Fibroblast of skin of abdomen (primary cell): ENCODE measurements around the gene ZNF683.
A peak's percentile ranks its signal among the peaks of the same experiment; 100 is the strongest.

Experiments used
- DNase-seq: peaks from one replicate; pipeline ENCODE4 v3.0.0-alpha.2; 2013

The ZNF683 gene

GRCh38 chr1:26357121-26357602 is 15.4 kb downstream of the ZNF683 start:
- DNase-seq: no peak

GRCh38 chr1:26356106-26356505 is 16.4 kb downstream of the ZNF683 start:
- DNase-seq: no peak

GRCh38 chr1:26354972-26355371 is 17.6 kb downstream of the ZNF683 start:
- no peak for DNase-seq

GRCh38 chr1:26353976-26354820 is 18.4 kb downstream of the ZNF683 start, which contains the start of gene CRYBG2:
Gene CRYBG2, minus strand, starts transcription at chr1:26354130. Its CDS starts 7,473 bp downstream, at chr1:26346657.
- DNase-seq: no peak

- DNase-seq: no peak
These were observed 19.2 kb downstream of the ZNF683 start for GRCh38 chr1:26353210-26353859.

GRCh38 chr1:26352338-26352679 is 20.2 kb downstream of the ZNF683 start:
- DNase-seq: no peak

- DNase-seq: peak; percentile 37
These were observed 20.8 kb downstream of the ZNF683 start for GRCh38 chr1:26351590-26352337.

- DNase-seq: no peak
These were observed 21.6 kb downstream of the ZNF683 start for GRCh38 chr1:26350701-26351589.

GRCh38 chr1:26350343-26350700 is 22.2 kb downstream of the ZNF683 start:
- DNase-seq: no peak

- no peak for DNase-seq
These were observed 22.7 kb downstream of the ZNF683 start for GRCh38 chr1:26349877-26350244.

- DNase-seq: peak; percentile 40
These were observed 23.2 kb downstream of the ZNF683 start for GRCh38 chr1:26349188-26349876.

- DNase-seq: no peak
These were observed 26.1 kb downstream of the ZNF683 start for GRCh38 chr1:26346274-26347033.

- no peak for DNase-seq
These were observed 26.8 kb downstream of the ZNF683 start for GRCh38 chr1:26345718-26346117.

GRCh38 chr1:26344147-26344920 is 28.2 kb downstream of the ZNF683 start:
- no peak for DNase-seq

GRCh38 chr1:26340047-26340481 is 32.5 kb downstream of the ZNF683 start:
- no peak for DNase-seq

GRCh38 chr1:26338670-26339069 is 33.9 kb downstream of the ZNF683 start:
- DNase-seq: no peak

- no peak for DNase-seq
These were observed 34.9 kb downstream of the ZNF683 start for GRCh38 chr1:26337625-26338024.

GRCh38 chr1:26337206-26337535 is 35.4 kb downstream of the ZNF683 start:
- DNase-seq: no peak

GRCh38 chr1:26336477-26337205 is 35.9 kb downstream of the ZNF683 start:
- no peak for DNase-seq
